HEK293 (cell line): ENCODE data around the gene PRUNE2.

Experiments
- CTCF ChIP-seq: fragments of 450-650 bp; formaldehyde crosslinking; IDR thresholded peaks from 2 replicates; pipeline ENCODE4 v1.5.1; 2016; ENCODE audit warnings: missing biosample characterization, missing genetic modification characterization
- ZNF548 ChIP-seq: fragments of 450-650 bp; formaldehyde crosslinking; IDR thresholded peaks from 2 replicates; pipeline ENCODE4 v1.5.1; 2016; ENCODE audit warnings: missing biosample characterization, missing genetic modification characterization
- ZSCAN30 ChIP-seq: fragments of 450-650 bp; IDR thresholded peaks from 2 replicates; pipeline ENCODE4 v1.5.1; 2018; ENCODE audit warnings: missing biosample characterization, mild to moderate bottlenecking, missing genetic modification characterization, moderate library complexity
- TF ChIP-seq, protein P1 (sequence below): fragments of 450-650 bp; formaldehyde crosslinking; IDR thresholded peaks from 2 replicates; pipeline ENCODE4 v1.5.1; 2016; ENCODE audit warnings: missing biosample characterization, missing genetic modification characterization, borderline replicate concordance
- TF ChIP-seq, protein P2 (sequence below): fragments of 450-650 bp; formaldehyde crosslinking; IDR thresholded peaks from 2 replicates; pipeline ENCODE4 v1.5.1; 2016; ENCODE audit warnings: missing biosample characterization, missing genetic modification characterization

DNA sequence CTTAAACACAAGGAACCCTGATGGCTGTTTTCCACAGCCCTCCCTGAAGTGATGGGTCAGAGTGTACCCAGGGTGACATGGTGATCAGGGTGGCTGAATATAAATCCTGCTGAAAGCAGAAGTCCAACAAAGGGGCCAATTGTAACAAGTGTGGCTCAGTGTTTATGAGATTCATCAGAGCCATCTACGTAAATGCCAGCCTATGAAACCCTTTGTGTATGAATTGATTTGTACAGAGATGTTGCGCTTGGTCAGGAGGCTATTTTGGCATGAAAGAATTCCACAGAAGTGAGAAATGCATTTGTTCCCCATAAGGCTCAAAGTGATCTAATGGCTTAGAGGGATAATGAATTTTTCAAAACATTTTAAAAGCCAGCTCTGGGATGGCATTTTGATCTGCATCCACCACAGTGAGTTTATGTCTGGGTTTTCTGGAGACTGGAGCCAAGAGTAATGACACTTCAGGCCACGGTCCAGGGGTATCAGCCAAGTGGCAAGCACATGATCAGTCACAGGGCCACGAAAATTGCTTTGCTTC is 12.4 kb downstream of the PRUNE2 start:
- TF ChIP-seq, protein P1, sequence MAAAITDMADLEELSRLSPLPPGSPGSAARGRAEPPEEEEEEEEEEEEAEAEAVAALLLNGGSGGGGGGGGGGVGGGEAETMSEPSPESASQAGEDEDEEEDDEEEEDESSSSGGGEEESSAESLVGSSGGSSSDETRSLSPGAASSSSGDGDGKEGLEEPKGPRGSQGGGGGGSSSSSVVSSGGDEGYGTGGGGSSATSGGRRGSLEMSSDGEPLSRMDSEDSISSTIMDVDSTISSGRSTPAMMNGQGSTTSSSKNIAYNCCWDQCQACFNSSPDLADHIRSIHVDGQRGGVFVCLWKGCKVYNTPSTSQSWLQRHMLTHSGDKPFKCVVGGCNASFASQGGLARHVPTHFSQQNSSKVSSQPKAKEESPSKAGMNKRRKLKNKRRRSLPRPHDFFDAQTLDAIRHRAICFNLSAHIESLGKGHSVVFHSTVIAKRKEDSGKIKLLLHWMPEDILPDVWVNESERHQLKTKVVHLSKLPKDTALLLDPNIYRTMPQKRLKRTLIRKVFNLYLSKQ (tag by site-specific recombination): no peak
- no peak for TF ChIP-seq CTCF (tag by site-specific recombination)
- TF ChIP-seq, protein P2, sequence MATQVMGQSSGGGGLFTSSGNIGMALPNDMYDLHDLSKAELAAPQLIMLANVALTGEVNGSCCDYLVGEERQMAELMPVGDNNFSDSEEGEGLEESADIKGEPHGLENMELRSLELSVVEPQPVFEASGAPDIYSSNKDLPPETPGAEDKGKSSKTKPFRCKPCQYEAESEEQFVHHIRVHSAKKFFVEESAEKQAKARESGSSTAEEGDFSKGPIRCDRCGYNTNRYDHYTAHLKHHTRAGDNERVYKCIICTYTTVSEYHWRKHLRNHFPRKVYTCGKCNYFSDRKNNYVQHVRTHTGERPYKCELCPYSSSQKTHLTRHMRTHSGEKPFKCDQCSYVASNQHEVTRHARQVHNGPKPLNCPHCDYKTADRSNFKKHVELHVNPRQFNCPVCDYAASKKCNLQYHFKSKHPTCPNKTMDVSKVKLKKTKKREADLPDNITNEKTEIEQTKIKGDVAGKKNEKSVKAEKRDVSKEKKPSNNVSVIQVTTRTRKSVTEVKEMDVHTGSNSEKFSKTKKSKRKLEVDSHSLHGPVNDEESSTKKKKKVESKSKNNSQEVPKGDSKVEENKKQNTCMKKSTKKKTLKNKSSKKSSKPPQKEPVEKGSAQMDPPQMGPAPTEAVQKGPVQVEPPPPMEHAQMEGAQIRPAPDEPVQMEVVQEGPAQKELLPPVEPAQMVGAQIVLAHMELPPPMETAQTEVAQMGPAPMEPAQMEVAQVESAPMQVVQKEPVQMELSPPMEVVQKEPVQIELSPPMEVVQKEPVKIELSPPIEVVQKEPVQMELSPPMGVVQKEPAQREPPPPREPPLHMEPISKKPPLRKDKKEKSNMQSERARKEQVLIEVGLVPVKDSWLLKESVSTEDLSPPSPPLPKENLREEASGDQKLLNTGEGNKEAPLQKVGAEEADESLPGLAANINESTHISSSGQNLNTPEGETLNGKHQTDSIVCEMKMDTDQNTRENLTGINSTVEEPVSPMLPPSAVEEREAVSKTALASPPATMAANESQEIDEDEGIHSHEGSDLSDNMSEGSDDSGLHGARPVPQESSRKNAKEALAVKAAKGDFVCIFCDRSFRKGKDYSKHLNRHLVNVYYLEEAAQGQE (tag by site-specific recombination): no peak
- TF ChIP-seq ZSCAN30 (tag by site-specific recombination): no peak
- TF ChIP-seq ZNF548 (tag by site-specific recombination): no peak
